Vagina (tissue), 2 donors: ENCODE results near the gene RSPO4.

ENCODE experiments used
- POLR2A ChIP-seq, 2 donors: fragments of 450-650 bp; IDR thresholded peaks; one replicate each; pipeline ENCODE4 v1.6.1; 2017; ENCODE audit warnings: antibody characterized with exemption in 2 of 2, mild to moderate bottlenecking in 2 of 2, moderate library complexity in 2 of 2
- POLR2AphosphoS5 ChIP-seq, 2 donors: sonication (generic); formaldehyde crosslinking; IDR thresholded peaks; one replicate each; pipeline ENCODE4 v1.9.0; 2017; ENCODE audit warnings: antibody characterized with exemption in 2 of 2, mild to moderate bottlenecking in 2 of 2, low read depth in 1 of 2; ENCODE audit not compliant: insufficient read depth in 1 of 2
- TF ChIP-seq, protein P1 (sequence below), 3 experiments: fragments of 450-650 bp in 2 of 3; fragments of 200-600 bp in 1 of 3; sonication (generic) in 1 of 3; IDR thresholded peaks; one replicate each; pipeline ENCODE4 v1.5.1; 2017 to 2019; ENCODE audit warnings: antibody characterized with exemption in 3 of 3, mild to moderate bottlenecking in 2 of 3, moderate library complexity in 2 of 3

GRCh38 chr20:924639-925038, 77.5 kb downstream of the RSPO4 start:
- TF ChIP-seq, protein P1, sequence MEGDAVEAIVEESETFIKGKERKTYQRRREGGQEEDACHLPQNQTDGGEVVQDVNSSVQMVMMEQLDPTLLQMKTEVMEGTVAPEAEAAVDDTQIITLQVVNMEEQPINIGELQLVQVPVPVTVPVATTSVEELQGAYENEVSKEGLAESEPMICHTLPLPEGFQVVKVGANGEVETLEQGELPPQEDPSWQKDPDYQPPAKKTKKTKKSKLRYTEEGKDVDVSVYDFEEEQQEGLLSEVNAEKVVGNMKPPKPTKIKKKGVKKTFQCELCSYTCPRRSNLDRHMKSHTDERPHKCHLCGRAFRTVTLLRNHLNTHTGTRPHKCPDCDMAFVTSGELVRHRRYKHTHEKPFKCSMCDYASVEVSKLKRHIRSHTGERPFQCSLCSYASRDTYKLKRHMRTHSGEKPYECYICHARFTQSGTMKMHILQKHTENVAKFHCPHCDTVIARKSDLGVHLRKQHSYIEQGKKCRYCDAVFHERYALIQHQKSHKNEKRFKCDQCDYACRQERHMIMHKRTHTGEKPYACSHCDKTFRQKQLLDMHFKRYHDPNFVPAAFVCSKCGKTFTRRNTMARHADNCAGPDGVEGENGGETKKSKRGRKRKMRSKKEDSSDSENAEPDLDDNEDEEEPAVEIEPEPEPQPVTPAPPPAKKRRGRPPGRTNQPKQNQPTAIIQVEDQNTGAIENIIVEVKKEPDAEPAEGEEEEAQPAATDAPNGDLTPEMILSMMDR (IDR thresholded peaks at IDR 0.05), result no peak
- TF ChIP-seq POLR2A (IDR thresholded peaks at IDR 0.05) (no peak), POLR2AphosphoS5 (IDR thresholded peaks at IDR 0.05; ENCODE audit: insufficient read depth in 1 of 2, low read depth in 1 of 2) (no peak)
